Suprapubic skin (tissue), 4 donors: ENCODE measurements around the gene CARMIL3.
"Not testable (repeated sequence)": the region's sequence is repeated elsewhere in the genome, so short reads cannot be mapped to it uniquely, and the experiment has no call there.

ENCODE experiments used
- CTCF ChIP-seq, 2 donors: fragments of 200-600 bp in 1 of 2; fragments of 450-650 bp in 1 of 2; sonication (generic) in 1 of 2; IDR thresholded peaks; one replicate each; pipeline ENCODE4 v1.5.1; 2016 to 2019; ENCODE audit warnings: antibody characterized with exemption in 2 of 2, mild to moderate bottlenecking in 1 of 2, moderate library complexity in 1 of 2
- POLR2A ChIP-seq, 2 donors: fragments of 450-650 bp; IDR thresholded peaks; one replicate each; pipeline ENCODE4 v1.6.1; 2017; ENCODE audit warnings: antibody characterized with exemption in 2 of 2, mild to moderate bottlenecking in 2 of 2, moderate library complexity in 2 of 2
- POLR2AphosphoS5 ChIP-seq, 3 donors: sonication (generic); formaldehyde crosslinking; IDR thresholded peaks; one replicate each; pipeline ENCODE4 v1.6.1; 2017; ENCODE audit warnings: antibody characterized with exemption in 3 of 3

- not testable (repeated sequence) for TF ChIP-seq CTCF, POLR2A, POLR2AphosphoS5 (IDR thresholded peaks at IDR 0.05)
These were observed 45.4 kb upstream of the CARMIL3 start for GRCh38 chr14:24006471-24006816.
